T-helper 1 cell treated with Interleukin-12 subunit alpha and Interleukin-12 subunit beta and Interleukin-4 antibody, amounts not matched to agents 30 μg/mL and 1 μg/mL, for 36 hours (primary cell): ENCODE measurements around the gene IFNAR1.
A peak's percentile ranks its signal among the peaks of the same experiment; 100 is the strongest.

ENCODE experiments used
- H3K27ac Mint-ChIP-seq: one replicate; pipeline ENCODE4 v1.8.0; 2021; ENCODE audit warnings: mild to moderate bottlenecking, mixed read lengths
- H3K27me3 Mint-ChIP-seq: one replicate; pipeline ENCODE4 v1.8.0; 2021; ENCODE audit warnings: low read depth, mixed read lengths
- H3K36me3 Mint-ChIP-seq: one replicate; pipeline ENCODE4 v1.8.0; 2021; ENCODE audit warnings: low read depth, mixed read lengths
- H3K4me1 Mint-ChIP-seq: one replicate; pipeline ENCODE4 v1.8.0; 2021; ENCODE audit warnings: low read depth, mixed read lengths
- H3K4me3 Mint-ChIP-seq: one replicate; pipeline ENCODE4 v1.8.0; 2021; ENCODE audit warnings: mild to moderate bottlenecking, moderate library complexity, mixed read lengths
- H3K9me3 Mint-ChIP-seq: one replicate; pipeline ENCODE4 v1.8.0; 2021; ENCODE audit warnings: mixed read lengths

The IFNAR1 gene

DNA sequence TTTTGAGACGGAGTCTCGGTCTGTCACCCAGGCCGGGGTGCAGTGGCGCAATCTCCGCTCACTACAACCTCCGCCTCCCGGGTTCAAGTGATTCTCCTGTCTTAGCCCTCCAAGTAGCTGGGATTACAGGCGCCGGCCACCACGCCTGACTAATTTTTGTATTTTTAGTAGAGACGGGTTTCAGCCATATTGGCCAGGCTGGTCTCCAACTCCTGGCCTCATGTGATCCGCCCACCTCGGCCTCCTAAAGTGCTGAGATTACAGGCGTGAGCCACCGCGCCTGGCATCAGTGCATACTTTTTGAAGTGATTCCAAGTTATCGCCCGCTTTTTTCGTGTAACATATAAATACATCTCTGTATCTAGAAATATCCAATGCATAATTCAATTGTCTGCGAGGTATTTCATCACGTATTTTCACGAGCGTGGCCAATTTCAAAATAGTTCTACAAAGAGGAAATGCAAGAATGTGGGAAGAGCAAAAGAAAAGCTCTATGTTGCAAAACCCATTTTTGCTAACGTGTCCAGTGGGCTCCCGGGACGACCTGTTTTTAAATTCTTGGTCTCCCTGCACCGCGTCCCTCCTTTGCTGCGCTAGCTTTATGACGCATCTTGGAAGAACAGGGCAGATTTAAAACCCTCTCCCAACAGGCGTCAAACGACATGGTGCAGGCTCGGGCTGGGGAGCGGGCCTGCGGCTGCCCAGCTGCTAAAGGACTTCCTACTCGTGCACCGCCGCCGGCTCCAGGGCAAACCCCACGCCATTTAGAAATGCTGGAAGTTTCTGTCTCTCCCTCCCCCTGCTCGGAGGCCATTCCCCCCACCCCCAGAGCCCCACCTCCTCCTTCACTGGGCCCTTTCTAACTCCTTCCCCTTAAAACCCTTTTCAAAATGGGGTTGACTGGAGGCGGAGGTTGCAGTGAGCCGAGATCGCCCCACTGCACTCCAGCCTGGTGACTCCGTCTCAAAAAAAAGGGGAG is 77.5 kb downstream of the IFNAR1 start:
- H3K27me3 Mint-ChIP-seq, result peaks cover 79% of the 10 kb centered on the region
- H3K36me3 Mint-ChIP-seq, result no peaks in the 10 kb centered on the region
- no peak overlapping the region for H3K27ac Mint-ChIP-seq
- H3K4me1 Mint-ChIP-seq, result peaks cover 7% of the 10 kb centered on the region
- peak overlapping the region; percentile 52 for H3K4me3 Mint-ChIP-seq
- H3K9me3 Mint-ChIP-seq, result no peaks in the 10 kb centered on the region

DNA sequence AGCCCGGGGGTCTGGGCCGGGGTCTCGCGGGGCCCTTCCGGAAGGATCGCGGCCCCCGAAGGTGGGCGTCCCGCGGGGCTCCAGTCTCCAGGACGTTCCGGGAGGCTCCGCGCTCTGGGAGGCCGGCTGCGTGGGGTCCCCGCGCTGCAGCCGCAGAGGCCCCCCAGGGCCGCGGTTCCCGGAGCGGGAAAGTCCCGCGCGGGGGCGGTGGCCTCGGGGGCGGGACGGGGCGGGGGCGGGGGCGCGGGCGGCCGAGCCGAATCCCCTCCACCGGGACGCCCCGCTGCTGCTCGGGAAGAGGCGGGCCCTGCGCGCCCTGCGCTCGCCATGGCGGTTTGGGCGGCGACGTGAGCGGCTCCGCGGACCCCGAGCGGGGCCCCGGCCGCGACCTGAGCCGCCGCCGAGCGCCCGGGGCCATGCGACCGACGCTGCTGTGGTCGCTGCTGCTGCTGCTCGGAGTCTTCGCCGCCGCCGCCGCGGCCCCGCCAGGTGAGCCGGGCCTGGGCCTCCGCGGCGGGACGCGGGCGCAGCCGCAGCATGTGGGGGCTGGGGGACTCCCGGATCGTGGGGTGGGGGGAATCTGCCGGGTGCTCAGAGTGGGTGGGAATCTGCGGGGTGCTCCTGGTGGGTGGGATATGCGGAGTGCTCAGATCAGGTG is 78.5 kb downstream of the IFNAR1 start, which contains the start of gene IFNGR2:
Gene IFNGR2, plus strand, starts transcription at position 286 of the 658 bp plus-strand sequence. Its CDS starts 131 bp downstream, at position 417.
- peak within 1 kb of the TSS; percentile 78 for H3K4me3 Mint-ChIP-seq
- H3K27ac Mint-ChIP-seq, result no peak within 1 kb of the TSS
- H3K27me3 Mint-ChIP-seq, result peaks cover 75% of the 10 kb centered on the region
- H3K9me3 Mint-ChIP-seq, result no peaks in the 10 kb centered on the region
- H3K36me3 Mint-ChIP-seq, result no peaks in the 10 kb centered on the region
- H3K4me1 Mint-ChIP-seq, result peaks cover 7% of the 10 kb centered on the region

DNA sequence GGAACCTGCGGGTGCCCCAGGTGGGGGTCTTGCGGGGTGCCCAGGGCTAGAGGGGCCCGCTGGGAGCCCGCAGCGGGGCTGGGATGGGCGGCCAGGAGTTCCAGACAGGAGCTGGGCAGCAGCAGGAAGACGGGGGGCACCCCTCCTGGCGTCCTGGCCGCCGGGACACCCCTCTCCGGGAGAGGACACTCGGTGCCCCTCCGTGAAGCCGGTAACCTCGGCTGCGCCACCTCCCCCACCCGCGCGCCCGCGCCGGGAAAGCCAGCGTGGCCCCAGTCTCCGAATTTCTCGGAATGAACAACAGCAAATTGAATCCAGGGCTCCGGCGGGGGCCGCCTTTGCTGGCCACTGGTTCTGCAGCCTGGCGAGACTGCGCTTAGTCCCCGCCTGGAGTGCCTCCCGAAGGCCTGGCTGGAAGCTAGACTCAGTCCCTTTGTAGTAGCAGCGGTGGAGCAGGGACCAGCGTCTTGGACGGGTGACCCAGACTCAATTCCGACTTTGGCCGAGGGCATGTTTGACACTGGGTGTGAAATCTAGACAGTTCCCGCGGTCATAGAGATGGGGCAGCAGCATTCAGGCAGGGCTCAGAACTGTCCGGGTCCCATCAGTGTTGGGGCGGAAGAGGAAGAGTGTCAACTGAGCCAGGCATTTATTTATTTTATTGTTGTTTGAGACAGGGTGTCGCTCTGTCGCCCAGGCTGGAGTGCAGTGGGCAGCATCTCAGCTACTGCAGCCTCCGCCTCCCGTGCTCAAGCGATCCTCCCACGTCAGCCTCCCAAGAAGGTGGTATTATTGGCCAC is 79.2 kb downstream of the IFNAR1 start:
- Mint-ChIP-seq H3K27me3 (peaks cover 75% of the 10 kb centered on the region), H3K9me3 (no peaks in the 10 kb centered on the region), H3K27ac (no peak overlapping the region), H3K36me3 (no peaks in the 10 kb centered on the region), H3K4me1 (peaks cover 7% of the 10 kb centered on the region), H3K4me3 (peak overlapping the region; percentile 78)

DNA sequence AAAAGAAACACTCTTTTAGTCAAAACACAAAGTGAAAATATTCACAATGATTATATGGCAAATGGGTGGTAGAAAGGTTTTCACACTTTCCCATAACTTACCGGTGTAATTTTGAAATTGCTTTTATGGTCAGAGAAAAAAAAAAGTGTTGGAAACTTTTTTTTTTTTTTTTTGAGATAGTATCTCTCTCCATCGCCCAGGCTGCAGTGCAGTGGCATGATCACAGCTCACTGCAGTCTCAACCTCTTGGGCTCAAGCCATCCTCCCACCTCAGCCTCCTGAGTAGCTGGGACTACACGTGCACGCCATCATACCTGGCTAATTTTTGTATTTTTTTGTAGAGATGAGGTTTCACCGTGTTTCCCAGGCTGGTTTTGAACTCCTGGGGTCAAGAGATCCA is 81.7 kb downstream of the IFNAR1 start:
- Mint-ChIP-seq H3K27me3 (peaks cover 79% of the 10 kb centered on the region), H3K4me3 (no peak overlapping the region), H3K4me1 (peaks cover 5% of the 10 kb centered on the region), H3K9me3 (no peaks in the 10 kb centered on the region), H3K27ac (no peak overlapping the region), H3K36me3 (no peaks in the 10 kb centered on the region)
